GM18508 (cell line): Measurements from ENCODE around the gene TRPM4.
"Not testable (repeated sequence)": the region's sequence is repeated elsewhere in the genome, so short reads cannot be mapped to it uniquely, and the experiment has no call there.

Source experiments
- ATAC-seq: cut with Tn5 transposase; IDR thresholded peaks from one replicate; pipeline ENCODE4 v1.9.1; 2021; ENCODE audit warnings: moderate number of reproducible peaks; ENCODE audit not compliant: insufficient read depth, unreplicated experiment

TRPM4 gene

GRCh38 chr19:49157445-49158224 is at the start of gene TRPM4:
Gene TRPM4 (plus strand): TSS chr19:49157792. CDS start chr19:49157867, 75 bp downstream.
- no peak for ATAC-seq

GRCh38 chr19:49109051-49109450 is 48.5 kb upstream of the TRPM4 start:
- no peak for ATAC-seq

- ATAC-seq = no peak
These were observed 47.9 kb upstream of the TRPM4 start for GRCh38 chr19:49109569-49110233.

- no peak for ATAC-seq
These were observed 47.0 kb upstream of the TRPM4 start for GRCh38 chr19:49110567-49110966.

GRCh38 chr19:49111218-49111998 is 46.2 kb upstream of the TRPM4 start:
- no peak for ATAC-seq

GRCh38 chr19:49113762-49114629 is 43.6 kb upstream of the TRPM4 start, which contains the start of gene LIN7B:
Gene LIN7B (plus strand): TSS chr19:49114370. CDS start chr19:49114405, 35 bp downstream.
- ATAC-seq = no peak

GRCh38 chr19:49114630-49115363 is 42.8 kb upstream of the TRPM4 start:
- ATAC-seq = no peak

- ATAC-seq = no peak
These were observed 41.0 kb upstream of the TRPM4 start for GRCh38 chr19:49116544-49116943.

GRCh38 chr19:49117677-49118564 is 39.7 kb upstream of the TRPM4 start:
- no peak for ATAC-seq

- ATAC-seq = peak; percentile 39
These were observed 38.8 kb upstream of the TRPM4 start, which contains the start of gene C19orf73 for GRCh38 chr19:49118565-49119410. Gene C19orf73 (minus strand): TSS chr19:49119143. CDS start chr19:49119022, 121 bp downstream.

- no peak for ATAC-seq
These were observed 37.9 kb upstream of the TRPM4 start, which contains the start of gene PPFIA3 for GRCh38 chr19:49119411-49120324. Gene PPFIA3 (plus strand): TSS chr19:49119544. CDS start chr19:49127874, 8,330 bp downstream.

- ATAC-seq = no peak
These were observed 37.3 kb upstream of the TRPM4 start for GRCh38 chr19:49120325-49120683.

- no peak for ATAC-seq
These were observed 36.7 kb upstream of the TRPM4 start for GRCh38 chr19:49120868-49121267.

- ATAC-seq = not testable (repeated sequence)
These were observed 35.8 kb upstream of the TRPM4 start for GRCh38 chr19:49121841-49122240.

- ATAC-seq = not testable (repeated sequence)
These were observed 34.3 kb upstream of the TRPM4 start for GRCh38 chr19:49123285-49123684.

- ATAC-seq = no peak
These were observed 32.4 kb upstream of the TRPM4 start for GRCh38 chr19:49125025-49125731.
